Measurements from ENCODE around the gene SHC2.

Gene SHC2

DNA sequence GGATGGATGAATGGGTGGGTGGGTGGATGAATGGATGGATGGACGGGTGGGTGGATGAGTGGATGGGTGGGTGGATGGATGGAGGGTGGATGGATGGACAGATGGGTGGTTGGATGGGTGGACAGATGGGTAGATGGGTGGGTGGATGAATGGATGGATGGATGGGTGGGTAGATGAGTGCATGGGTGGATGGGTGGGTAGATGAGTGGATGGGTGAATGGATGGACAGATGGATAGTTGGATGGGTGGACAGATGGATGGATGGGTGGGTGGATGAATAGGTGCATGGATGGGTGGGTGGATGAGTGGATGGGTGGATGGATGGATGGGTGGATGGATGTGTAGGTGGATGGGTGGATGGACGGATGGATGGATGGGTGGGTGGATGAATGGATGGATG is 17.8 kb downstream of the SHC2 start:
- no peak overlapping the region for H3K4me3 ChIP-seq (replicated peaks; ENCODE audit: low read depth, low read length)
- TF ChIP-seq CTCF (IDR thresholded peaks at IDR 0.05; ENCODE audit: low read depth, low read length, missing control alignments), result no peak
- DNase-seq (ENCODE audit: extremely low read depth, low read depth), result no peak

- no peak overlapping the region for H3K4me3 ChIP-seq (replicated peaks; ENCODE audit: low read depth, low read length)
- DNase-seq (ENCODE audit: extremely low read depth, low read depth), result no peak
- no peak for TF ChIP-seq CTCF (IDR thresholded peaks at IDR 0.05; ENCODE audit: low read depth, low read length, missing control alignments)
Observed at GRCh38 chr19:442085-442484, 18.7 kb downstream of the SHC2 start.

DNA sequence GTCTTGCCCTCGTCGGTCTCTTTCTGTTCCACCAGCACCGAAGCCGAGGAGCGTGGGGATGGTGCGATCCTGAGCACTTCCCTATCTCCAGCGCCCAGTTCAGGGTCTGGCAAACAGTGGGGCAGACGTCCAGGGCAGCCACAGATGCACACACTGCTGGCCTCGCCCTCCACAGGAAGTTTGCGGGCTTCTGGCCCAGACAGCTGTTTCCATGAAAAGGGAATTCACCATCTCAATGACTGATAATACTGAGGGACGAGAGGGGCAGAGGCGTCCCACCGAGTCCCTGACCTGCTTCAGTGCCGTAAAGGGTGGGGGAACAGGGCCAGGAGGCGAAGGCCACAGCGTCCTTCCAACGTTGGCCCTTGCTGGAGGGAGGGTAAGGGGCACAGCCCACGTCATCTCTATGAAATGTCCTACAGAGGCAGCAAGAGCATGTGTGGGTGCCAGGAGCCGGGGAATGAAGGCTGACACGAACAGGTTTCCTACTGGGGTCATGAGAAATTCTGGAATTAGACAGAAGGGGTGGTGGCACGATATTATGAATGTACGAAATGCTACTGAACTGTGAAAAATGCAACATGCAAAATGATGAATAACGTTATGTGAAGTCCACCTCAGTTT is 19.5 kb downstream of the SHC2 start:
- no peak for TF ChIP-seq CTCF (IDR thresholded peaks at IDR 0.05; ENCODE audit: low read depth, low read length, missing control alignments)
- DNase-seq (ENCODE audit: extremely low read depth, low read depth), result no peak
- H3K4me3 ChIP-seq (replicated peaks; ENCODE audit: low read depth, low read length), result no peak overlapping the region

DNA sequence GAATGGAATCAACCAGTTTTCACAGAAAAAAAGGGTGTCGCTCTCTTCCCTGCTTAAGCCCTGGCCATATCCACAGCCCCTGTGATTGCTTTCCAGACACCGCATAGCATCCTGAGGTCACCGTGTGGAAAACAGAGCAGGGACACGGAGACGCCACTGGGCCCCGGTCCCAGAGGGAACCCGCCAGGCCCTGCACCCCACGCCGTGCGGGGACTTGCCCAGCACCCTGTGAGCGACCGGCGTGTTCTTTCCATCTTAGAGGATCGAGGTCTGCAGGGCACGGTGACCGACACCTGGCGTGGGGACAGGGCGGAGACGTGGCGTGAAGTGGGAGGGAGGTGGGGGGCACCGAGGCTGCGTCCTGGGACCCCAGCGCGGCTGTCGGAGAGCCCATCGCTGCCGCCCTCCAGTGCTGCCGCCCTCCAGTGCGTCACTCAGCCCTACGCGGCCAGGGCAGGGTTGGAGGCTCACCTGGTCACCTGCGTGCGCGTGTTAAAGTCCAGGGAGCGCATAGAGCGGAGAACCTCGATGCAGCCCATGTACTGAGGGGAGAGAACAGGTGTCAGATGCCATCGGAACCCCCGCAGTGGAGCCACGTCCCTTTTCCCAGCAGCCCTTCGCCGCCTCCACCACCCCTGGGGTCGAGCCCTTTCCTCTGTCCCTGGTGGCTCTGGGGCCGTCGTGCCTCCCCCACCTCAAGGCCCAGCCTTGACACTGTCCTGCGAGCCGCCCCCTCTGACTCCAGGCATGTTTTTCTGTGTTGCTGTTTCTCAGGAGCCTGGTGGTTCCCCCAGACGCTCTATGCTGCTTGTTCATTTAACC is 20.2 kb downstream of the SHC2 start:
- H3K4me3 ChIP-seq (replicated peaks; ENCODE audit: low read depth, low read length), result no peak overlapping the region
- no peak for TF ChIP-seq CTCF (IDR thresholded peaks at IDR 0.05; ENCODE audit: low read depth, low read length, missing control alignments)
- DNase-seq (ENCODE audit: extremely low read depth, low read depth), result no peak

DNA sequence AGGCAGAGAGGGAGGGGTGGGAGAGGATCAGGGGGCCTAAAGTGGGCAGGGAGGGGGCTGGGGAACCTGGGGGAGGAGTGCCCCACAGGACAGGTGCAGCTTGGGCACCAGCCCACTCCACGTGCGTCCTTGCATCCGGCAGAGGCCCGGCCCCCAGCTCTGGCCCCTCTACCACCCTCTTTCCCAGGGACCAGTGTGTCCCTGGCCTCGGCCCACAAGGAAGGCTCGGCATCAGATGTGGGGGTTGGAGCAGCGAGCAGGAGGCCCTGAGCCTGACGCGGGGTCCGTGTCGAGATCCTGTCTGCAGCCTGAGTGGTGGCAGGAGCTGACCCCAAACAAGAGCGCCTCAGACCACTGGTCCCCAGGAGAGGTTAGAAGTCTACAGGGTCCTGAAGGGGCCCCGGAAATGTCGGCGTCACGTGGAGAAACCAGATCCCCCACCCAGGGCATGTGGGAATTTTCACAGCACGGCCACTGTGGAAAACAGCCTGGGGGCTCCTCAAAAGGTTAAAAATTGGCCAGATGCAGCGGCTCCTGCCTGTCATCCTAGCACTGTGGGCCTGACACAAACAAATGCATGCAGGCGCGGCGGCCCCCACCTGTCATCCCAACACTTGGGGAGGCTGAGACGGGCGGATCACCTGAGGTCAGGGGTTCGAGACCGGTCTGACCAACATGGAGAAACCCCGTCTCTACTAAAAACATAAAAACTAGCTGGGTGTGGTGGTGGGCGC is 21.5 kb downstream of the SHC2 start:
- no peak for DNase-seq (ENCODE audit: extremely low read depth, low read depth)
- TF ChIP-seq CTCF (IDR thresholded peaks at IDR 0.05; ENCODE audit: low read depth, low read length, missing control alignments), result no peak
- H3K4me3 ChIP-seq (replicated peaks; ENCODE audit: low read depth, low read length), result no peak overlapping the region

DNA sequence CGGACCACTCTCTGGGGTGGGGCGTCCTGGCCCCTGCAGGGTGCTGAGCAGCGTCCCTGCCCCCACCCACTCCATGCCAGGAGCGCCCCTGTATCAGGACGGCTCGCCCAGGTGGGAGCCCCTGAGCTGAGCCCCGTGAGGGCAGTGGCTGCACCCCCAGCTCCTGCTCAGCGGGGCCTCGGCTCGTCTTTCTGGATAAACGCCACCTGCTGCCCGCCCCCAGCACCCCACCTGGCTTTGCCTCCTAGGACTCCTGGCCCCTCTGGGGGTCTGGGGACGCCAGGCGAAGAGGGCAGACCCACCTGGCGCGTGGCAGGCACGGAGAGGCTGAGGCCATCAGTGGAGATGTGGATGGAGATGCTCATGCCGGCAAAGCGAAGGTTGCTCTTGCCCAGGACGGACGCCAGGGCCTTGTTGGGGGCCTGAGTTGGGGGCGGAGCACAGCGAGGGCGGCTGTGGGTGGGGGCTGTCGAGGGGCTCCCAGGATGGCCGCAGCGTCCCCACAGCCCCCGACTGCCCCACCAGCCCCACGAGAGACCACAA is 22.3 kb downstream of the SHC2 start:
- no peak for DNase-seq (ENCODE audit: extremely low read depth, low read depth)
- no peak for TF ChIP-seq CTCF (IDR thresholded peaks at IDR 0.05; ENCODE audit: low read depth, low read length, missing control alignments)
- H3K4me3 ChIP-seq (replicated peaks; ENCODE audit: low read depth, low read length), result no peak overlapping the region
